ENCODE data around the gene NMNAT2.

DNA sequence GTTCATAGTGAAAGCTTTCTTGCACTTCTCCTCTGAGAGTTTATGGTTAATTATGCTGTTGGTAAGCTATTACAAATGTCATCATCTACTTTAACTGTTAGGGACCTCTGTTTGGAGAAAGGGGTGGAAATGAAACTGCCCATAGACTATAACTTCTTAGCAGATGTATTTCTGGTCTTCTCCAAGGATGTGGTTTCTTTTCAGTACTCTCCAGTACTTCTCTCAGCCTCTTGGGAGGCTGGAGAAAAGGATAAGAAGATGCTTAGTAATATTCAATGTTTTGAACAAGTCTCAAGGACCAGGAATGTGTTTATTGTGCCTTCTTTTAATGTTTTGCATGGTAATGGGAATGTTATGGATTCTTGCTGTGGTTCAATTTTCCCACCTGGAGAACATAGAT, 171.7 kb downstream of the NMNAT2 start:
- TF ChIP-seq EZH2 (IDR thresholded peaks at IDR 0.05; ENCODE audit: low read depth, unreplicated experiment) = no peak
- TF ChIP-seq CTCF (conservative IDR thresholded peaks at IDR 0.05; ENCODE audit: low read depth in 2 of 2) = no peak
- TF ChIP-seq POLR2AphosphoS5 (IDR thresholded peaks at IDR 0.05; ENCODE audit: low read depth) = no peak
- TF ChIP-seq ZNF331 (CRISPR knock-in tag; IDR thresholded peaks at IDR 0.05; ENCODE audit: low read depth) = no peak
- TF ChIP-seq, protein P1, sequence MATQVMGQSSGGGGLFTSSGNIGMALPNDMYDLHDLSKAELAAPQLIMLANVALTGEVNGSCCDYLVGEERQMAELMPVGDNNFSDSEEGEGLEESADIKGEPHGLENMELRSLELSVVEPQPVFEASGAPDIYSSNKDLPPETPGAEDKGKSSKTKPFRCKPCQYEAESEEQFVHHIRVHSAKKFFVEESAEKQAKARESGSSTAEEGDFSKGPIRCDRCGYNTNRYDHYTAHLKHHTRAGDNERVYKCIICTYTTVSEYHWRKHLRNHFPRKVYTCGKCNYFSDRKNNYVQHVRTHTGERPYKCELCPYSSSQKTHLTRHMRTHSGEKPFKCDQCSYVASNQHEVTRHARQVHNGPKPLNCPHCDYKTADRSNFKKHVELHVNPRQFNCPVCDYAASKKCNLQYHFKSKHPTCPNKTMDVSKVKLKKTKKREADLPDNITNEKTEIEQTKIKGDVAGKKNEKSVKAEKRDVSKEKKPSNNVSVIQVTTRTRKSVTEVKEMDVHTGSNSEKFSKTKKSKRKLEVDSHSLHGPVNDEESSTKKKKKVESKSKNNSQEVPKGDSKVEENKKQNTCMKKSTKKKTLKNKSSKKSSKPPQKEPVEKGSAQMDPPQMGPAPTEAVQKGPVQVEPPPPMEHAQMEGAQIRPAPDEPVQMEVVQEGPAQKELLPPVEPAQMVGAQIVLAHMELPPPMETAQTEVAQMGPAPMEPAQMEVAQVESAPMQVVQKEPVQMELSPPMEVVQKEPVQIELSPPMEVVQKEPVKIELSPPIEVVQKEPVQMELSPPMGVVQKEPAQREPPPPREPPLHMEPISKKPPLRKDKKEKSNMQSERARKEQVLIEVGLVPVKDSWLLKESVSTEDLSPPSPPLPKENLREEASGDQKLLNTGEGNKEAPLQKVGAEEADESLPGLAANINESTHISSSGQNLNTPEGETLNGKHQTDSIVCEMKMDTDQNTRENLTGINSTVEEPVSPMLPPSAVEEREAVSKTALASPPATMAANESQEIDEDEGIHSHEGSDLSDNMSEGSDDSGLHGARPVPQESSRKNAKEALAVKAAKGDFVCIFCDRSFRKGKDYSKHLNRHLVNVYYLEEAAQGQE (IDR thresholded peaks at IDR 0.05; ENCODE audit: unreplicated experiment) = no peak
